Measurements from ENCODE around the gene NPY.

DNA sequence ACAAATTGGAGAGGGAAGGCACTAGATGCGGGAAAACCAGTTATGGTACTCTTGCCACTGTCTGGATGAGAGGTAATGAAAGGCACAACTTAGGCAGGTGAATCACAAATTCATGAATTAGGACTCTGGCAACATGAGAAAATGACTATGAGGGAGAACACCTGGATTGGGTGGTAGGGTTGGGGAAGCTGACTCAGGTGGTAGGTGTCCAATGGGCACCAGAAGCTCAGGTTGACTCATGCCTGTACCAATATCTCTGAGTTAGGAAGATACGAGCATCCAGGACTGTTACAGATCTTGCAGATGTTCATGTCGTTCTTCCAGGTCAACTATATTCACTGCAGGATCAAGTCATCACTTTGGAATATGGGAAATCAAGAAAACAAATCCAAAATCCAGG, 56.7 kb downstream of the NPY start:
- TF ChIP-seq POLR2AphosphoS5 (IDR thresholded peaks at IDR 0.05; ENCODE audit: low read depth, low read length) (no peak), TAF1 (IDR thresholded peaks at IDR 0.05; ENCODE audit: borderline replicate concordance, low read depth, low read length) (no peak), POLR2A (IDR thresholded peaks at IDR 0.05; ENCODE audit: low read depth, low read length) (no peak)
